Gastrocnemius medialis (tissue), 4 donors: ENCODE data around the gene HOXB1.

Experiments
- POLR2A ChIP-seq, 2 donors: fragments of 450-650 bp; IDR thresholded peaks; one replicate each; pipeline ENCODE4 v1.6.1; 2017; ENCODE audit warnings: antibody characterized with exemption in 2 of 2, mild to moderate bottlenecking in 2 of 2, moderate library complexity in 2 of 2
- TF ChIP-seq, protein P1 (sequence below), 5 experiments: fragments of 450-650 bp in 3 of 5; fragments of 200-600 bp in 2 of 5; sonication (generic) in 2 of 5; IDR thresholded peaks in 4 of 5; conservative IDR thresholded peaks in 1 of 5; 1 replicate in 4 of 5; 2 replicates in 1 of 5; pipeline ENCODE4 v1.5.1; 2016 to 2019; ENCODE audit warnings: antibody characterized with exemption in 5 of 5, mild to moderate bottlenecking in 3 of 5, moderate library complexity in 3 of 5

DNA sequence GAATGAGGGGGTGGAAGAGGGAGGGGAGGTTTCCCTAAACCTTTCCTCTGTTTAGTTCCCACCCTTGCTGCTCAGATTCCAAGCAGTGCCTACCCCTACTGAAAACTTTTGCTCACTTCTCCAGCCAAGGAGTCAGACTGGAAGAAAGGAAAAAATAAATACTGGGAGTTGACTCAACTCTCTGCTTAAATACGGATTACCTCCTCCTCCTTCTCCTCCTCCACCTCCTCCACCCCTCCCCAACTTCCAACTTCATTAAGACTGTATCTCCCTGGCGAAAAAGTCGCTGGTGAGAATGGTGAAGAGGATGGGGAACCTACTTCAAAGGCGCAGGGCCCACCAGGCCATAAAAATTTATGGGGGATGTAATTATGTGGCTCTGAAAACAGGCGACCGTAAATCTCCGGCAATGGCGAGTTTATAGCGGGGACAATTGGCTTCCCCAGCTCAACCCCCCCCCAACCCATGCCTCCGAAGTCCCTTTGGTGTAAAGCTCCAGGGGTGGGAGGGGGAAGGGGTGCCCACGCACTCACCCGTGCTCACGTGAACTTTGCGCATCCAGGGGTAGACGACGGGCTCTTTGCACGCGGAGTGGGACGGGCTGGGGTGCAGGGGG is 46.6 kb upstream of the HOXB1 start:
- TF ChIP-seq, protein P1, sequence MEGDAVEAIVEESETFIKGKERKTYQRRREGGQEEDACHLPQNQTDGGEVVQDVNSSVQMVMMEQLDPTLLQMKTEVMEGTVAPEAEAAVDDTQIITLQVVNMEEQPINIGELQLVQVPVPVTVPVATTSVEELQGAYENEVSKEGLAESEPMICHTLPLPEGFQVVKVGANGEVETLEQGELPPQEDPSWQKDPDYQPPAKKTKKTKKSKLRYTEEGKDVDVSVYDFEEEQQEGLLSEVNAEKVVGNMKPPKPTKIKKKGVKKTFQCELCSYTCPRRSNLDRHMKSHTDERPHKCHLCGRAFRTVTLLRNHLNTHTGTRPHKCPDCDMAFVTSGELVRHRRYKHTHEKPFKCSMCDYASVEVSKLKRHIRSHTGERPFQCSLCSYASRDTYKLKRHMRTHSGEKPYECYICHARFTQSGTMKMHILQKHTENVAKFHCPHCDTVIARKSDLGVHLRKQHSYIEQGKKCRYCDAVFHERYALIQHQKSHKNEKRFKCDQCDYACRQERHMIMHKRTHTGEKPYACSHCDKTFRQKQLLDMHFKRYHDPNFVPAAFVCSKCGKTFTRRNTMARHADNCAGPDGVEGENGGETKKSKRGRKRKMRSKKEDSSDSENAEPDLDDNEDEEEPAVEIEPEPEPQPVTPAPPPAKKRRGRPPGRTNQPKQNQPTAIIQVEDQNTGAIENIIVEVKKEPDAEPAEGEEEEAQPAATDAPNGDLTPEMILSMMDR (IDR thresholded peaks at IDR 0.05 in 4 of 5, conservative IDR thresholded peaks at IDR 0.05 in 1 of 5) = no peak
- no peak for TF ChIP-seq POLR2A (IDR thresholded peaks at IDR 0.05)
